ENCODE data around the gene BCL7A.

The BCL7A gene

DNA sequence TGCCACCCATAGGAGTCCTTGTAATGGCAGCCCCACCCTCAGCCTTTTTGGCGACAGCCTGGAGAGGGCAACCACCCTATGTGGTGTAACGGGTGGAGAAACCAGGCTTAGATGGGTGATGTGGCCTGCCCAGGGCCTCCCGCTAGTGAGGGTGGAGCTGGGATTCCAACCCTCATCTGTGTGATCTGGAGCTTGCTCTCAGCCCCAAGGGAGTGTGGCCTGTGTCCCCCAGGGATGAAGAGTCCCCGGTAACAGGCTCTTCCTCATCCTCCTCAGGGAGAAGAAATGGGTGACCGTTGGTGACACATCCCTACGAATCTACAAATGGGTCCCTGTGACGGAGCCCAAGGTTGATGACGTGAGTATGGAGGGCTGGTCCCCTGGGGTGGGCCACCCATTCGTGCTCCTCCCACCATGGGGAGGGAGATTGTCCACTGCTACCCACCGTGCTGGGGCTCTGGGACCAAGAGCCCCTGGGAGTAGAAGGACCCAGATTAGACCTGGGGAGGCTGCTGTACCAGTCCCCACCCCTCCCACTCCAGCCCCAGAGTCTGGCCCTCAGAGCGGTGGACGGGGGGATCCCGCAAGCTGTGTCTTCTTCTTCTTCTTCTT, 8.8 kb downstream of the BCL7A start:
- Histone ChIP-seq H3K4me2 (ENCODE audit: insufficient read depth, low read length, poor library complexity, severe bottlenecking) (no peak overlapping the region), H2BK120ac (ENCODE audit: low read depth, low read length) (no peak overlapping the region), H3K18ac (ENCODE audit: low read length) (no peak overlapping the region), H3K27ac (replicated peaks; ENCODE audit: low read length) (no peak overlapping the region), H2BK15ac (ENCODE audit: low read length) (no peak overlapping the region), H4K91ac (ENCODE audit: low read depth, low read length, poor library complexity) (no peak overlapping the region), H2BK5ac (ENCODE audit: low read length) (no peak overlapping the region), H3K79me1 (ENCODE audit: low read depth, low read length) (peaks cover 25% of the 10 kb centered on the region), H3K36me3 (replicated peaks in 1 of 2; ENCODE audit: control insufficient read depth in 2 of 2, insufficient read depth in 2 of 2, low read length in 2 of 2) (peaks cover 6 to 49% of the 10 kb centered on the region in 2 donors), H3K9me3 (replicated peaks in 1 of 2; ENCODE audit: control insufficient read depth in 2 of 2, insufficient read depth in 1 of 2, low read depth in 1 of 2, low read length in 2 of 2) (no peaks in the 10 kb centered on the region), H3K4me3 (ENCODE audit: low read length in 2 of 2) (no peak overlapping the region), H3K4ac (ENCODE audit: low read length) (no peak overlapping the region), H3K14ac (ENCODE audit: low read length) (no peak overlapping the region), H3K23ac (ENCODE audit: low read depth, low read length, poor library complexity) (peak overlapping the region; percentile 75), H3K27me3 (ENCODE audit: control insufficient read depth in 3 of 3, insufficient read depth in 3 of 3, low read depth in 1 of 3, low read length in 3 of 3) (no peaks in the 10 kb centered on the region), H2AK5ac (ENCODE audit: low read depth, low read length) (no peak overlapping the region), H4K8ac (ENCODE audit: low read depth, low read length) (no peak overlapping the region), H2AFZ (ENCODE audit: low read length) (no peak overlapping the region), H3K9ac (ENCODE audit: low read depth, low read length, poor library complexity) (peak overlapping the region; percentile 13), H3K4me1 (ENCODE audit: control insufficient read depth in 2 of 2, insufficient read depth in 1 of 2, low read depth in 1 of 2, low read length in 2 of 2) (peaks cover 3 to 11% of the 10 kb centered on the region in 2 donors), H2BK12ac (ENCODE audit: low read length) (no peak overlapping the region)
- no peak for DNase-seq (ENCODE audit: low spot score)
- no CpG with 5 or more reads among the region's 13 CpGs for WGBS, 2 donors (ENCODE audit: extremely low coverage in 2 of 2, insufficient read length in 2 of 2, insufficient replicate concordance in 1 of 2)

DNA sequence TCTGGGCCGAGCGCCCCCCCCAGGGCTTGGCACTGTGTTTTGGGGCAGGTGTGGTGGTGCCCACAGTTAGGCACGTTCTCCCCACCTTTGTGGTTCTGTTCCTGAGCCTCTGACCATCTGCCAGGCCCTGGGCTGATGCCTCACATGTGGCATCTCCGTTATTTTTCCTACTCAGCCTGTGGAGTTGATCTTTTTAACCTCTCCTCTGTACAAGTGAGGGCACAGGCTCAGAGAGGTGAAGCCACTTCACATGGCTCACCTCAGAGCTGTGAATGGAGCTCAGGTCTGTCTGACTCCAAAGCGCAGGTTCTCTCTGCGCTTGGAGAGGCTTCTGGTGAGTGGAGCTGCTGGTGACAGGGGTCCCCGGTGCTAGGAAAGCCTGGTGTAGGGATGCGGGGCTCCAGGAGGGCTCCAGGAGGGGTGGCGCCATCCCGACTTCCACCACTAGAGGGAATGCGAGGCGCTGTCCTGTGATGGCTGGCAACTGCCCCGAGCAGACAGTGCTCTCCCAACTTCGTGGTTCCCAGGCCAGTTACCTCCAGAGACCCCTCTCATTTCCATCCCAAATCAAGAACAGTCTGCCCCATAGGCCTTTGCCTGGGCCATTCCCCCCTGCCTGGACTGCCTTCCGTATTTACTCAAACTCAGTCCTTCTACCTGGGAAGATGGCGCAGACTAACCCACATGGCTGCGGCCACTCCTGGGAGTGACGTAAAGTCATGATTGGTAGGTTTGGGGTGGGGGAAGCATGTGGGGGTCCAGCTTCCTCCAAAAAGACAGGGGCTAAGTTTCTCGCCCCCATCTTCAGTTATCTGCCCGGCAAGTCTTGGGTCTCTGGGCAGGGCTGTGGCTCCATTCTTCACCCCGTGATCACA, 9.9 kb downstream of the BCL7A start:
- Histone ChIP-seq H3K4ac (ENCODE audit: low read length) (no peak overlapping the region), H3K4me1 (ENCODE audit: control insufficient read depth in 2 of 2, insufficient read depth in 1 of 2, low read depth in 1 of 2, low read length in 2 of 2) (peaks cover 3 to 11% of the 10 kb centered on the region in 2 donors), H3K9ac (ENCODE audit: low read depth, low read length, poor library complexity) (no peak overlapping the region), H4K91ac (ENCODE audit: low read depth, low read length, poor library complexity) (no peak overlapping the region), H3K27me3 (ENCODE audit: control insufficient read depth in 3 of 3, insufficient read depth in 3 of 3, low read depth in 1 of 3, low read length in 3 of 3) (no peaks in the 10 kb centered on the region), H3K4me3 (ENCODE audit: low read length in 2 of 2) (no peak overlapping the region), H2BK5ac (ENCODE audit: low read length) (no peak overlapping the region), H2BK12ac (ENCODE audit: low read length) (no peak overlapping the region), H3K18ac (ENCODE audit: low read length) (no peak overlapping the region), H2BK120ac (ENCODE audit: low read depth, low read length) (no peak overlapping the region), H3K36me3 (replicated peaks in 1 of 2; ENCODE audit: control insufficient read depth in 2 of 2, insufficient read depth in 2 of 2, low read length in 2 of 2) (peaks cover 15 to 55% of the 10 kb centered on the region in 2 donors), H3K14ac (ENCODE audit: low read length) (no peak overlapping the region), H2AFZ (ENCODE audit: low read length) (no peak overlapping the region), H2BK15ac (ENCODE audit: low read length) (no peak overlapping the region), H4K8ac (ENCODE audit: low read depth, low read length) (no peak overlapping the region), H3K9me3 (replicated peaks in 1 of 2; ENCODE audit: control insufficient read depth in 2 of 2, insufficient read depth in 1 of 2, low read depth in 1 of 2, low read length in 2 of 2) (no peaks in the 10 kb centered on the region), H2AK5ac (ENCODE audit: low read depth, low read length) (peak overlapping the region; percentile 13), H3K4me2 (ENCODE audit: insufficient read depth, low read length, poor library complexity, severe bottlenecking) (no peak overlapping the region), H3K27ac (replicated peaks; ENCODE audit: low read length) (no peak overlapping the region), H3K79me1 (ENCODE audit: low read depth, low read length) (peaks cover 21% of the 10 kb centered on the region), H3K23ac (ENCODE audit: low read depth, low read length, poor library complexity) (no peak overlapping the region)
- WGBS, 2 donors (ENCODE audit: extremely low coverage in 2 of 2, insufficient read length in 2 of 2, insufficient replicate concordance in 1 of 2): no CpG with 5 or more reads among the region's 21 CpGs
- no peak for DNase-seq (ENCODE audit: low spot score)

DNA sequence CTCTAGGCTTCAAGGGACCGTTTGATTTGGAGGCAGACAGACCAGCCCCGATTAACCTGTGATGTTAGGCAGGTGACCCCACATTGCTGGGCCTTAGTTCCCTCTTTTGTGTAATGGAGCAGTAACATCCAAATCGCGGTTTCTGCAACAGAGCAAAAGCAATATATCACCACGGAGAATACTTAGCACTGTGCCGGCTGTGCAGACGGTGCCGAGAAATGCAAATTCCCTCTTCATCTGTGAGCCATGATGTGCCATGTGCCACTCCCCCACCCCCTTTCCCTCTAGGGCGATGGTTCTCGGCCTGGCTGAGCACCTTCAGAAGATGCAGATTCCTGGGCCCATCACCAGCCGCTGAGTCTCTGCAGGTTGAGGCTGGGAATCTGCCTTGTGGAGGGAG, 10.9 kb downstream of the BCL7A start:
- Histone ChIP-seq H3K9ac (ENCODE audit: low read depth, low read length, poor library complexity) (peak overlapping the region; percentile 82), H2BK5ac (ENCODE audit: low read length) (no peak overlapping the region), H3K4me3 (ENCODE audit: low read length in 2 of 2) (no peak overlapping the region), H2AK5ac (ENCODE audit: low read depth, low read length) (no peak overlapping the region), H3K79me1 (ENCODE audit: low read depth, low read length) (peaks cover 21% of the 10 kb centered on the region), H3K4ac (ENCODE audit: low read length) (no peak overlapping the region), H3K18ac (ENCODE audit: low read length) (no peak overlapping the region), H2AFZ (ENCODE audit: low read length) (no peak overlapping the region), H3K14ac (ENCODE audit: low read length) (no peak overlapping the region), H3K4me2 (ENCODE audit: insufficient read depth, low read length, poor library complexity, severe bottlenecking) (no peak overlapping the region), H3K9me3 (replicated peaks in 1 of 2; ENCODE audit: control insufficient read depth in 2 of 2, insufficient read depth in 1 of 2, low read depth in 1 of 2, low read length in 2 of 2) (peaks cover 0 to 2% of the 10 kb centered on the region in 2 donors), H2BK120ac (ENCODE audit: low read depth, low read length) (no peak overlapping the region), H3K4me1 (ENCODE audit: control insufficient read depth in 2 of 2, insufficient read depth in 1 of 2, low read depth in 1 of 2, low read length in 2 of 2) (peaks cover 3 to 11% of the 10 kb centered on the region in 2 donors), H4K8ac (ENCODE audit: low read depth, low read length) (no peak overlapping the region), H2BK15ac (ENCODE audit: low read length) (no peak overlapping the region), H3K27ac (replicated peaks; ENCODE audit: low read length) (no peak overlapping the region), H3K36me3 (replicated peaks in 1 of 2; ENCODE audit: control insufficient read depth in 2 of 2, insufficient read depth in 2 of 2, low read length in 2 of 2) (peaks cover 21 to 65% of the 10 kb centered on the region in 2 donors), H2BK12ac (ENCODE audit: low read length) (no peak overlapping the region), H3K27me3 (ENCODE audit: control insufficient read depth in 3 of 3, insufficient read depth in 3 of 3, low read depth in 1 of 3, low read length in 3 of 3) (no peaks in the 10 kb centered on the region), H4K91ac (ENCODE audit: low read depth, low read length, poor library complexity) (no peak overlapping the region), H3K23ac (ENCODE audit: low read depth, low read length, poor library complexity) (no peak overlapping the region)
- no CpG with 5 or more reads among the region's 11 CpGs for WGBS, 2 donors (ENCODE audit: extremely low coverage in 2 of 2, insufficient read length in 2 of 2, insufficient replicate concordance in 1 of 2)
- DNase-seq (ENCODE audit: low spot score): no peak

DNA sequence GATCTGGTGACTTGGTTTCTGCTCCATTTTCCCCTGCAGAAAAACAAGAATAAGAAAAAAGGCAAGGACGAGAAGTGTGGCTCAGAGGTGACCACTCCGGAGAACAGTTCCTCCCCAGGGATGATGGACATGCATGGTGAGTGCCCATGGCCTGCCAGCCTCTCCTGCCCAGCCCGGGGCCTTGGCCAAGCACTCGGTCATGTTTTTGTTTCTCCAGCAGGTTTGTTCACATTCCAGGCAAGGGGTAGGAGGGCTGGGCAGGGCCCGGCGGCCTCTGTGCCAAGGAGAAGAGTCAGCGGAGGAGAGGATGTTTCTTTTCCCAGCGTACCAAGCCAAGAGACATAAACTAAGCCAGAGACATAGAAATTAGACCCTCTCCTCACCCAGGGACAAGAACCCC, 13.6 kb downstream of the BCL7A start:
- Histone ChIP-seq H3K27ac (replicated peaks; ENCODE audit: low read length) (no peak overlapping the region), H3K4ac (ENCODE audit: low read length) (no peak overlapping the region), H4K91ac (ENCODE audit: low read depth, low read length, poor library complexity) (no peak overlapping the region), H3K9ac (ENCODE audit: low read depth, low read length, poor library complexity) (no peak overlapping the region), H3K4me1 (ENCODE audit: control insufficient read depth in 2 of 2, insufficient read depth in 1 of 2, low read depth in 1 of 2, low read length in 2 of 2) (peaks cover 0 to 2% of the 10 kb centered on the region in 2 donors), H2BK12ac (ENCODE audit: low read length) (no peak overlapping the region), H2BK15ac (ENCODE audit: low read length) (no peak overlapping the region), H3K4me3 (ENCODE audit: low read length in 2 of 2) (no peak overlapping the region), H2BK5ac (ENCODE audit: low read length) (no peak overlapping the region), H3K4me2 (ENCODE audit: insufficient read depth, low read length, poor library complexity, severe bottlenecking) (no peak overlapping the region), H2AK5ac (ENCODE audit: low read depth, low read length) (no peak overlapping the region), H3K9me3 (replicated peaks in 1 of 2; ENCODE audit: control insufficient read depth in 2 of 2, insufficient read depth in 1 of 2, low read depth in 1 of 2, low read length in 2 of 2) (peaks cover 0 to 2% of the 10 kb centered on the region in 2 donors), H3K14ac (ENCODE audit: low read length) (no peak overlapping the region), H3K79me1 (ENCODE audit: low read depth, low read length) (peaks cover 10% of the 10 kb centered on the region), H3K36me3 (replicated peaks in 1 of 2; ENCODE audit: control insufficient read depth in 2 of 2, insufficient read depth in 2 of 2, low read length in 2 of 2) (peaks cover 26 to 83% of the 10 kb centered on the region in 2 donors), H4K8ac (ENCODE audit: low read depth, low read length) (no peak overlapping the region), H3K27me3 (ENCODE audit: control insufficient read depth in 3 of 3, insufficient read depth in 3 of 3, low read depth in 1 of 3, low read length in 3 of 3) (no peaks in the 10 kb centered on the region), H2BK120ac (ENCODE audit: low read depth, low read length) (no peak overlapping the region), H3K23ac (ENCODE audit: low read depth, low read length, poor library complexity) (no peak overlapping the region), H2AFZ (ENCODE audit: low read length) (no peak overlapping the region), H3K18ac (ENCODE audit: low read length) (no peak overlapping the region)
- no CpG with 5 or more reads among the region's 8 CpGs for WGBS, 2 donors (ENCODE audit: extremely low coverage in 2 of 2, insufficient read length in 2 of 2, insufficient replicate concordance in 1 of 2)
- DNase-seq (ENCODE audit: low spot score): no peak
